GM19023 (cell line): ENCODE results near the gene SMARCAL1.

Experiments
- ATAC-seq: cut with Tn5 transposase; IDR thresholded peaks from one replicate; pipeline ENCODE4 v1.9.1; 2021; ENCODE audit warnings: mild to moderate bottlenecking, moderate library complexity; ENCODE audit not compliant: unreplicated experiment

The SMARCAL1 gene

DNA sequence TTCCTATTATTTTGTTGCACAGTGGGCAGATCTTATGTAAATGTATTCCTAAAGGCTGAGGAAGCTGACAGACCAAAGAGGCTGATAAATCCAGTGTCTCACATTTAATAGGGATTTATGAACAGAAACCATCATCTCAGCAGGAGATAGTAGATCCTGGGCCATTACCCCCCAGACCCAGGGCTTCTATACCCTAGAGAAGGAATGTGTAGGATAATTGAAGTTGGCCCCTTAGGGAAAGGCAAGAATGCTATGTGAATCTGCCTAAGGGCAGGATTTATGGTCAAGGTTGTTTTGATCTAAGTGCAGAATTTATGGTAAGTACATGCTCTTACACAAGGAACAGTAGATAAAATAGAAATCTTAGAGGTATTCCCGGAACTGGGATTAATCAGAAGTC, 115.3 kb downstream of the SMARCAL1 start:
- ATAC-seq: no peak

GRCh38 chr2:216532562-216532961, 120.3 kb downstream of the SMARCAL1 start:
- no peak for ATAC-seq
